ENCODE results near the gene LMNTD1. TPM values are rescaled to one million over a fixed set of nuclear protein-coding genes. Genes with fewer than 3 reads are reported as not detected.
"Not testable (repeated sequence)": the region's sequence is repeated elsewhere in the genome, so short reads cannot be mapped to it uniquely, and the experiment has no call there.

Gene LMNTD1
- total and polyA plus RNA-seq, 3 experiments from 2014 or later: not detected

- Histone ChIP-seq H3K9me3 (ENCODE audit: low read length) (no peaks in the 10 kb centered on the region), H3K4me3 (ENCODE audit: low read length) (no peak overlapping the region), H3K27me3 (ENCODE audit: insufficient read depth, low read length, poor library complexity, severe bottlenecking) (no peaks in the 10 kb centered on the region), H3K36me3 (ENCODE audit: insufficient read depth, low read length) (no peaks in the 10 kb centered on the region), H3K27ac (ENCODE audit: low read depth, low read length) (no peak overlapping the region), H3K4me1 (ENCODE audit: insufficient read depth, low read length) (no peaks in the 10 kb centered on the region)
- Mint-ChIP-seq H3K9me3 (no peaks in the 10 kb centered on the region), H3K4me3 (no peak overlapping the region), H3K4me1 (peaks cover 10 to 20% (median 19%) of the 10 kb centered on the region in 3 donors), H3K36me3 (peaks cover 0 to 2% (median 0%) of the 10 kb centered on the region in 3 donors), H3K27ac (no peak overlapping the region), H3K27me3 (peaks cover 0 to 1% of the 10 kb centered on the region in 2 donors)
- CTCF ChIA-PET: interaction anchor here (1.1 kb wide), 2 partner anchors 9 to 10 kb away, joined by 3 to 4 read pairs; no protein-coding TSS in a partner anchor
- POLR2A ChIA-PET: interaction anchor here (0.7 kb wide), 1 partner anchor 193 kb away, joined by 3 read pairs; no protein-coding TSS in a partner anchor
- no peak for DNase-seq
Observed at GRCh38 chr12:25434515-25434914, 118.6 kb downstream of the LMNTD1 start.

- peaks cover 10 to 20% (median 19%) of the 10 kb centered on the region in 3 donors for H3K4me1 Mint-ChIP-seq
Observed at GRCh38 chr12:25433581-25434325, 119.3 kb downstream of the LMNTD1 start.

GRCh38 chr12:25433024-25433423 is 120.1 kb downstream of the LMNTD1 start:
- H3K4me1 ChIP-seq (ENCODE audit: insufficient read depth, low read length): no peaks in the 10 kb centered on the region

More at GRCh38 chr12:25433581-25434325, 119.3 kb downstream of the LMNTD1 start:
- Histone ChIP-seq H3K27ac (ENCODE audit: low read depth, low read length) (no peak overlapping the region), H3K9me3 (ENCODE audit: low read length) (no peaks in the 10 kb centered on the region), H3K4me3 (ENCODE audit: low read length) (no peak overlapping the region), H3K27me3 (ENCODE audit: insufficient read depth, low read length, poor library complexity, severe bottlenecking) (no peaks in the 10 kb centered on the region), H3K36me3 (ENCODE audit: insufficient read depth, low read length) (no peaks in the 10 kb centered on the region), H3K4me1 (ENCODE audit: insufficient read depth, low read length) (no peaks in the 10 kb centered on the region)
- POLR2A ChIA-PET: interaction anchor here (0.7 kb wide), 1 partner anchor 192 kb away, joined by 3 read pairs; no protein-coding TSS in a partner anchor
- CTCF ChIA-PET: no interaction called here
- Mint-ChIP-seq H3K27me3 (peaks cover 0 to 1% of the 10 kb centered on the region in 2 donors), H3K27ac (no peak overlapping the region), H3K4me3 (no peak overlapping the region), H3K9me3 (no peaks in the 10 kb centered on the region), H3K36me3 (peaks cover 0 to 2% (median 0%) of the 10 kb centered on the region in 3 donors)
- DNase-seq: no peak

GRCh38 chr12:25427337-25428249 is 125.5 kb downstream of the LMNTD1 start:
- Mint-ChIP-seq H3K36me3 (no peaks in the 10 kb centered on the region), H3K9me3 (no peaks in the 10 kb centered on the region), H3K27ac (no peak overlapping the region), H3K4me1 (peaks cover 6 to 11% (median 8%) of the 10 kb centered on the region in 3 donors), H3K27me3 (no peaks in the 10 kb centered on the region), H3K4me3 (no peak overlapping the region)
- POLR2A ChIA-PET: no interaction called here
- Histone ChIP-seq H3K4me1 (ENCODE audit: insufficient read depth, low read length) (no peaks in the 10 kb centered on the region), H3K4me3 (ENCODE audit: low read length) (no peak overlapping the region), H3K36me3 (ENCODE audit: insufficient read depth, low read length) (no peaks in the 10 kb centered on the region), H3K9me3 (ENCODE audit: low read length) (no peaks in the 10 kb centered on the region), H3K27ac (ENCODE audit: low read depth, low read length) (no peak overlapping the region), H3K27me3 (ENCODE audit: insufficient read depth, low read length, poor library complexity, severe bottlenecking) (no peaks in the 10 kb centered on the region)
- DNase-seq: no peak
- CTCF ChIA-PET: no interaction called here

More at GRCh38 chr12:25433024-25433423, 120.1 kb downstream of the LMNTD1 start:
- Histone ChIP-seq H3K36me3 (ENCODE audit: insufficient read depth, low read length) (no peaks in the 10 kb centered on the region), H3K4me3 (ENCODE audit: low read length) (no peak overlapping the region), H3K27ac (ENCODE audit: low read depth, low read length) (no peak overlapping the region), H3K27me3 (ENCODE audit: insufficient read depth, low read length, poor library complexity, severe bottlenecking) (no peaks in the 10 kb centered on the region), H3K9me3 (ENCODE audit: low read length) (no peaks in the 10 kb centered on the region)
- Mint-ChIP-seq H3K4me3 (no peak overlapping the region), H3K27me3 (peaks cover 0 to 1% of the 10 kb centered on the region in 2 donors), H3K36me3 (peaks cover 0 to 2% (median 0%) of the 10 kb centered on the region in 3 donors), H3K4me1 (peaks cover 10 to 20% (median 19%) of the 10 kb centered on the region in 3 donors), H3K9me3 (no peaks in the 10 kb centered on the region), H3K27ac (no peak overlapping the region)
- POLR2A ChIA-PET: no interaction called here
- no peak for DNase-seq
- CTCF ChIA-PET: no interaction called here

GRCh38 chr12:25426821-25427220 is 126.3 kb downstream of the LMNTD1 start:
- H3K36me3 ChIP-seq (ENCODE audit: insufficient read depth, low read length); H3K9me3 Mint-ChIP-seq; H3K4me3 ChIP-seq (ENCODE audit: low read length); H3K36me3 Mint-ChIP-seq; H3K4me3 Mint-ChIP-seq; H3K27me3 ChIP-seq (ENCODE audit: insufficient read depth, low read length, poor library complexity, severe bottlenecking); H3K27me3 Mint-ChIP-seq; H3K4me1 ChIP-seq (ENCODE audit: insufficient read depth, low read length); DNase-seq; H3K9me3 ChIP-seq (ENCODE audit: low read length); H3K27ac ChIP-seq (ENCODE audit: low read depth, low read length); H3K27ac Mint-ChIP-seq; POLR2A ChIA-PET; CTCF ChIA-PET: not testable (repeated sequence)
- peaks cover 6 to 11% (median 8%) of the 10 kb centered on the region in 3 donors for H3K4me1 Mint-ChIP-seq

Data from CD8-positive, alpha-beta memory T cell (primary cell).